HEK293T (cell line): Measurements from ENCODE around the gene SLC9A2.

Experiments used
- CTCF ChIA-PET: fragments of 350-600 bp; formaldehyde crosslinking; extraction: SDS; loops from one replicate; lab custom pipeline; 2021; ENCODE audit warnings: antibody characterized with exemption, inconsistent platforms; lab: Yijun Ruan, JAX
- POLR2A ChIA-PET: fragments of 350-600 bp; formaldehyde crosslinking; extraction: SDS; loops from one replicate; lab custom pipeline; 2020; ENCODE audit warnings: antibody characterized with exemption, inconsistent platforms; lab: Yijun Ruan, JAX
- DNase-seq: peaks from one replicate; pipeline ENCODE4 v3.0.0; 2012; ENCODE audit warnings: mixed read lengths; ENCODE audit errors: extremely low spot score
- ARNT ChIP-seq: fragments of 450-650 bp; IDR thresholded peaks from 2 replicates; pipeline ENCODE4 v1.6.1; 2017; ENCODE audit warnings: mild to moderate bottlenecking
- BHLHE40 ChIP-seq: fragments of 450-650 bp; IDR thresholded peaks from 2 replicates; pipeline ENCODE4 v1.6.1; 2016; ENCODE audit warnings: mild to moderate bottlenecking, moderate library complexity, borderline replicate concordance
- CTBP1 ChIP-seq: fragments of 450-650 bp; IDR thresholded peaks from 2 replicates; pipeline ENCODE4 v1.6.1; 2016; ENCODE audit warnings: borderline replicate concordance
- ELF4 ChIP-seq: fragments of 450-650 bp; IDR thresholded peaks from 2 replicates; pipeline ENCODE4 v1.6.1; 2017; ENCODE audit warnings: antibody characterized with exemption
- FOXA1 ChIP-seq: fragments of 450-650 bp; IDR thresholded peaks from 2 replicates; pipeline ENCODE4 v1.6.1; 2016; ENCODE audit warnings: mild to moderate bottlenecking
- FOXK2 ChIP-seq: fragments of 450-650 bp; IDR thresholded peaks from 2 replicates; pipeline ENCODE4 v1.6.1; 2016; ENCODE audit warnings: mild to moderate bottlenecking
- FOXM1 ChIP-seq: fragments of 450-650 bp; IDR thresholded peaks from 2 replicates; pipeline ENCODE4 v1.6.1; 2017; ENCODE audit warnings: mild to moderate bottlenecking, borderline replicate concordance
- HDGF ChIP-seq: fragments of 450-650 bp; IDR thresholded peaks from 2 replicates; pipeline ENCODE4 v1.6.1; 2017; ENCODE audit warnings: antibody characterized with exemption, borderline replicate concordance
- L3MBTL2 ChIP-seq: fragments of 450-650 bp; conservative IDR thresholded peaks from 2 replicates; pipeline ENCODE4 v1.6.1; 2016; ENCODE audit warnings: mild to moderate bottlenecking
- LEF1 ChIP-seq: fragments of 450-650 bp; IDR thresholded peaks from 2 replicates; pipeline ENCODE4 v1.6.1; 2017; ENCODE audit warnings: mild to moderate bottlenecking, borderline replicate concordance
- NFRKB ChIP-seq: fragments of 450-650 bp; IDR thresholded peaks from 2 replicates; pipeline ENCODE4 v1.6.1; 2016; ENCODE audit warnings: mild to moderate bottlenecking, moderate library complexity
- PKNOX1 ChIP-seq: fragments of 450-650 bp; IDR thresholded peaks from 2 replicates; pipeline ENCODE4 v1.6.1; 2016
- SP1 ChIP-seq: fragments of 450-650 bp; IDR thresholded peaks from 2 replicates; pipeline ENCODE4 v1.6.1; 2017
- SUZ12 ChIP-seq: fragments of 450-650 bp; IDR thresholded peaks from 2 replicates; pipeline ENCODE4 v1.6.1; 2016; ENCODE audit warnings: mild to moderate bottlenecking
- TARDBP ChIP-seq: fragments of 450-650 bp; IDR thresholded peaks from 2 replicates; pipeline ENCODE4 v1.6.1; 2016
- ZNF384 ChIP-seq: fragments of 450-650 bp; IDR thresholded peaks from 2 replicates; pipeline ENCODE4 v1.6.1; 2016

SLC9A2 gene

DNA sequence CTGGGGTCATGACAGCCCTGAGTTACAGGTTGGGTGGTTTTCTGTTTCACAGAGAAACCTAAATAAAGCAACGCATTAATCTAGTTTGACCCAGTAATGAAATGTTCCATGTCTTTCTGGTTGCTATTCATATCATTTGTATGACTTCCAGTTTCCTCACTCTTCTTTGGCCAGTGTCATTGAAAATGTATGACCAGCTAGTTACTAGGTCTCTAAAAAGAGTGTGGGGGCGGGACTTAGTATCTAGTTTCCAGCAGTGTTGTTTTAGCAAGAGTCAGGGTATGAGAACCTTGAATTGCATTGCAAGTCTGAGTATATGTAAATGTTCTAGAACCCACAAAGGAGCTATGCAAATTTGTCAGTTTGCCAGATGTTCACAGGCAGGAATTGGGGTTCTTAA, 47.7 kb downstream of the SLC9A2 start:
- ChIA-PET POLR2A (no interaction called here), CTCF (no interaction called here)
- no peak for DNase-seq
- TF ChIP-seq SP1: no peak
- no peak for TF ChIP-seq ELF4
- TF ChIP-seq LEF1: no peak
- no peak for TF ChIP-seq FOXM1
- no peak for TF ChIP-seq HDGF
- no peak for TF ChIP-seq NFRKB
- TF ChIP-seq BHLHE40: no peak
- no peak for TF ChIP-seq FOXA1
- no peak for TF ChIP-seq PKNOX1
- no peak for TF ChIP-seq L3MBTL2
- no peak for TF ChIP-seq TARDBP
- no peak for TF ChIP-seq CTBP1
- TF ChIP-seq ARNT: no peak
- no peak for TF ChIP-seq ZNF384

- CTCF ChIA-PET: no interaction called here
- POLR2A ChIA-PET: no interaction called here
- no peak for DNase-seq
- TF ChIP-seq SP1 (no peak), ZNF384 (no peak), L3MBTL2 (no peak), TARDBP (no peak), FOXK2 (no peak), BHLHE40 (no peak), ELF4 (no peak), HDGF (no peak), NFRKB (no peak)
Observed at GRCh38 chr2:102668171-102668570, 48.8 kb downstream of the SLC9A2 start.

- ChIA-PET POLR2A (no interaction called here), CTCF (no interaction called here)
- TF ChIP-seq SUZ12: no peak
- TF ChIP-seq FOXK2: no peak
- TF ChIP-seq ZNF384: no peak
- TF ChIP-seq TARDBP: no peak
- TF ChIP-seq FOXA1: no peak
- no peak for TF ChIP-seq FOXM1
- no peak for TF ChIP-seq HDGF
- no peak for TF ChIP-seq LEF1
- TF ChIP-seq ELF4: no peak
- no peak for TF ChIP-seq BHLHE40
- TF ChIP-seq CTBP1: no peak
- no peak for TF ChIP-seq NFRKB
- no peak for TF ChIP-seq SP1
- no peak for TF ChIP-seq ARNT
- no peak for TF ChIP-seq PKNOX1
- no peak for TF ChIP-seq L3MBTL2
- DNase-seq: no peak
Observed at GRCh38 chr2:102669401-102669800, 50.0 kb downstream of the SLC9A2 start.

- no peak for DNase-seq
- CTCF ChIA-PET: no interaction called here
- TF ChIP-seq FOXA1 (no peak), SP1 (no peak), TARDBP (no peak), ARNT (no peak), CTBP1 (no peak)
- POLR2A ChIA-PET: no interaction called here
Observed at GRCh38 chr2:102672107-102672776, 52.9 kb downstream of the SLC9A2 start.

DNA sequence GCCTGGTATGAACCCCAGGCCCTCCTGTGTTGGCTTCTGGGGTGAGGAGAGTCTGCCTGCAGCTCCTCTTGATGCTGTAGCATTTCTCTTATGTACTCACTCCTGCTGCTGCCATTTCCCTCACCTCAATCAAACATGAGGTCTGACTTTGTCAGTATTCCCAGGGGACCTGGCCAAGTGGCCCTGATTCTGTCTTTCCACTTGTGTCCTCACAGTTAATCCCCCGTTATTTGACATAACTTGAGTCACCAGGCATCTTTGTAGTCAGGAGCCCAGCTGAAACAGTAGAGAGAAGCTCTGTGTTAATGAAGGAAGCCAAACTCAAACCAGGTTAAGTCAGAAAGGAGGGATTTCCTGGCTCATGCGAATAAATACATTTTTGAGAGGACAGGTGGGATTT, 55.0 kb downstream of the SLC9A2 start:
- DNase-seq: no peak
- TF ChIP-seq SUZ12 (no peak), FOXK2 (no peak), HDGF (no peak)
- ChIA-PET CTCF (no interaction called here), POLR2A (no interaction called here)

DNA sequence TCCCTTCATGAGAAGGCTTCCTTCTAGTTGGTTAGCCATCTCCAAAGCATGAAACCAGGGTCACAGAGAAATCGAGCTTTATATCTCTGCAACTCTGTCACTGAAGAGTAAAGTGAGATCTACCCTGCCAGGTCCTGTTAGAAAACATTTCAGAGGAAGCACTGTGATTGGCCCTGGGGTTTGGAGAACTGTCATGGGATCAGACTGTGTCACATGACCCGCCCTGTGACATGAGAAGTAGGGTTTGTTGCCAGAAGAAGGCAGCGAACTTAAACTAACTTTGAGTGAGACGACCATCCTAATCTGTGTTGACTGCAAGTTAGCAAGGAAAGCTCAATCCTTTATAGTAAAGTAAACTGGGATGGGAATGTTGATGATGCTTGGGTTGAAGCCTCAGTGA, 55.5 kb downstream of the SLC9A2 start:
- ChIA-PET CTCF (no interaction called here), POLR2A (no interaction called here)
- DNase-seq: no peak
- no peak for TF ChIP-seq SP1
- no peak for TF ChIP-seq ARNT
- TF ChIP-seq PKNOX1: no peak
- no peak for TF ChIP-seq BHLHE40
- TF ChIP-seq FOXK2: no peak
